Body of pancreas (tissue), 4 donors: Measurements from ENCODE around the gene SHROOM2.

Experiments used
- POLR2A ChIP-seq, 3 donors: fragments of 450-650 bp; IDR thresholded peaks; one replicate each; pipeline ENCODE4 v1.6.1; 2016; ENCODE audit warnings: antibody characterized with exemption in 3 of 3, mild to moderate bottlenecking in 2 of 3
- TF ChIP-seq, protein P1 (sequence below), 7 experiments: fragments of 450-650 bp in 4 of 7; fragments of 200-600 bp in 3 of 7; sonication (generic) in 3 of 7; IDR thresholded peaks; one replicate each; pipeline ENCODE4 v1.5.1; 2016 to 2019; ENCODE audit warnings: antibody characterized with exemption in 7 of 7

DNA sequence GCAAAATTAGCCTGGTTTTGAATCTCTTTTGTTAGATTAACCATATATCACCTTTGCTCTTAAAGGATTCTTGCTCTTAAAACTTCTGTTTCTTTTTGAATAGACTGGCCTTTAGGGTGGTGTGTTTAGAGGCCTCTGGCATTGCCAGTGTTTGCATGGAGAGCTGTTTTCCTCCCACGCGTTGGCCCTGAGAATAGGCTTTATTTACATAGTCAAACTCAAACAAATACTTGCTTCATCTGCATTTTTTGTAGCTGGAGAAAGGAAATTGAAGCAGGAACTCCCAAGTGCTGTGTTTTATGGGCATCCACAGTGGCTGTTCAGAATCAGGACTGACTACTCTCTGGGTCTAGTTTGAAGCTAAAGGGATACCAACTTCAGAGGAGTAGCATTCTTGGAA, 2.7 kb downstream of the SHROOM2 start:
- no peak for TF ChIP-seq POLR2A (IDR thresholded peaks at IDR 0.05)
- TF ChIP-seq, protein P1, sequence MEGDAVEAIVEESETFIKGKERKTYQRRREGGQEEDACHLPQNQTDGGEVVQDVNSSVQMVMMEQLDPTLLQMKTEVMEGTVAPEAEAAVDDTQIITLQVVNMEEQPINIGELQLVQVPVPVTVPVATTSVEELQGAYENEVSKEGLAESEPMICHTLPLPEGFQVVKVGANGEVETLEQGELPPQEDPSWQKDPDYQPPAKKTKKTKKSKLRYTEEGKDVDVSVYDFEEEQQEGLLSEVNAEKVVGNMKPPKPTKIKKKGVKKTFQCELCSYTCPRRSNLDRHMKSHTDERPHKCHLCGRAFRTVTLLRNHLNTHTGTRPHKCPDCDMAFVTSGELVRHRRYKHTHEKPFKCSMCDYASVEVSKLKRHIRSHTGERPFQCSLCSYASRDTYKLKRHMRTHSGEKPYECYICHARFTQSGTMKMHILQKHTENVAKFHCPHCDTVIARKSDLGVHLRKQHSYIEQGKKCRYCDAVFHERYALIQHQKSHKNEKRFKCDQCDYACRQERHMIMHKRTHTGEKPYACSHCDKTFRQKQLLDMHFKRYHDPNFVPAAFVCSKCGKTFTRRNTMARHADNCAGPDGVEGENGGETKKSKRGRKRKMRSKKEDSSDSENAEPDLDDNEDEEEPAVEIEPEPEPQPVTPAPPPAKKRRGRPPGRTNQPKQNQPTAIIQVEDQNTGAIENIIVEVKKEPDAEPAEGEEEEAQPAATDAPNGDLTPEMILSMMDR (IDR thresholded peaks at IDR 0.05) = no peak
